CD1c-positive myeloid dendritic cell (primary cell): Measurements from ENCODE around the gene NPBWR2.
"Not testable (repeated sequence)": the region's sequence is repeated elsewhere in the genome, so short reads cannot be mapped to it uniquely, and the experiment has no call there.

Source experiments
- DNase-seq: peaks from one replicate; pipeline ENCODE4 v3.0.0-alpha.2; 2016; ENCODE audit errors: extremely low spot score

Gene NPBWR2

GRCh38 chr20:64103871-64104666 is 3.3 kb downstream of the NPBWR2 start:
- no peak for DNase-seq

- DNase-seq = no peak
Observed at GRCh38 chr20:64102647-64103354, 4.6 kb downstream of the NPBWR2 start.

- DNase-seq = peak; percentile 65
Observed at GRCh38 chr20:64101731-64102621, 5.4 kb downstream of the NPBWR2 start.

- no peak for DNase-seq
Observed at GRCh38 chr20:64100946-64101688, 6.2 kb downstream of the NPBWR2 start.

GRCh38 chr20:64100566-64100888 is 6.8 kb downstream of the NPBWR2 start:
- DNase-seq = no peak

- no peak for DNase-seq
Observed at GRCh38 chr20:64099880-64100565, 7.3 kb downstream of the NPBWR2 start.

- no peak for DNase-seq
Observed at GRCh38 chr20:64099086-64099786, 8.1 kb downstream of the NPBWR2 start.

- DNase-seq = no peak
Observed at GRCh38 chr20:64098471-64099013, 8.8 kb downstream of the NPBWR2 start.

GRCh38 chr20:64096535-64096934 is 10.8 kb downstream of the NPBWR2 start:
- DNase-seq = no peak

GRCh38 chr20:64095927-64096326 is 11.4 kb downstream of the NPBWR2 start:
- DNase-seq = no peak

- DNase-seq = no peak
Observed at GRCh38 chr20:64095455-64095854, 11.9 kb downstream of the NPBWR2 start.

GRCh38 chr20:64093013-64093503 is 14.3 kb downstream of the NPBWR2 start:
- DNase-seq = no peak

GRCh38 chr20:64092258-64093012 is 14.9 kb downstream of the NPBWR2 start:
- DNase-seq = no peak

- no peak for DNase-seq
Observed at GRCh38 chr20:64091770-64092169, 15.6 kb downstream of the NPBWR2 start.

GRCh38 chr20:64091340-64091739 is 16.0 kb downstream of the NPBWR2 start:
- no peak for DNase-seq

GRCh38 chr20:64090165-64090564 is 17.2 kb downstream of the NPBWR2 start:
- DNase-seq = no peak

GRCh38 chr20:64088586-64088985 is 18.8 kb downstream of the NPBWR2 start:
- not testable (repeated sequence) for DNase-seq

- DNase-seq = not testable (repeated sequence)
Observed at GRCh38 chr20:64087226-64087825, 20.0 kb downstream of the NPBWR2 start.

- DNase-seq = no peak
Observed at GRCh38 chr20:64086801-64087200, 20.6 kb downstream of the NPBWR2 start.
